HG02938 (cell line): ENCODE results near the gene FAM168A.

Source experiments
- ATAC-seq: cut with Tn5 transposase; IDR thresholded peaks from one replicate; pipeline ENCODE4 v1.9.1; 2021; ENCODE audit warnings: mild to moderate bottlenecking, moderate library complexity; ENCODE audit not compliant: unreplicated experiment

FAM168A gene

DNA sequence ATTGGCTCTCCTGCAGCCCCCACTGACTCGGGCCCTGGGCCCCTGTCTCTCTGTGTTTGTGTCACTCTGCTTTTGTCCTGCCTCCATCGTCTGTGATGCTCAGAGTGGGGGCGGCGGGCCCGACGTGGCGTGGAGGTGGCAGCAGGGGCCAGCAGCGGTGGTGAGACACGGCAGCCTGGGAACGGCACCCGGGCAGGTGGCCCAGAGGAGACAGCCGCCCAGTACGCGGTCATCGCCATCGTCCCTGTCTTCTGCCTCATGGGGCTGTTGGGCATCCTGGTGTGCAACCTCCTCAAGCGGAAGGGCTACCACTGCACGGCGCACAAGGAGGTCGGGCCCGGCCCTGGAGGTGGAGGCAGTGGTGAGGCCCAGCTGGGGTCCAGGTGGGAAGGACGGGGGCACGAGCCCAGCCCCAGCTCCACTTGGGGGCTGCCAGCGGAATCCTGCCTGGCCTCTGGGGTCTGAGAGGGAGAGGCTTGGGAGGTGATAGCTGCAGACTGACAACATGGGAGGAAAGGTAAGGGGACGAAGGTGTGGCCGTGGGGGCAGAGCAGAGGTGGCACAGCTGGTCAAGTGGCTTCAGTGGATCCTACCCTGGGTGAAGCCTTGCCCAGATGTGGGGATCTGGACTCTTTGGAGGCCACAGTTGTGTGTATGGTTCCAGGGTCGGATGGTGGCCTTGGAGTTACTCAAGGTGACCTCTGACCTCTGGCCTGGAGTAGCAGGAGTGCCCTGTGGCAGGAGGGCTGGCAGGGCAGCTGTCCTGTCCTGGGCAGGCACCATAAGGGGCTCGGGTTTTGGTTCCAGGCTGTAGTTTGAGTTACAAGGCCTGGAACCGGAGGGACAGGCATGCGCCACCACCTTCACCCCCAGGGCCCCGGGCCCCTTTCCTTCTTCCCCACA lies 205.6 kb downstream of the FAM168A start:
- no peak for ATAC-seq

DNA sequence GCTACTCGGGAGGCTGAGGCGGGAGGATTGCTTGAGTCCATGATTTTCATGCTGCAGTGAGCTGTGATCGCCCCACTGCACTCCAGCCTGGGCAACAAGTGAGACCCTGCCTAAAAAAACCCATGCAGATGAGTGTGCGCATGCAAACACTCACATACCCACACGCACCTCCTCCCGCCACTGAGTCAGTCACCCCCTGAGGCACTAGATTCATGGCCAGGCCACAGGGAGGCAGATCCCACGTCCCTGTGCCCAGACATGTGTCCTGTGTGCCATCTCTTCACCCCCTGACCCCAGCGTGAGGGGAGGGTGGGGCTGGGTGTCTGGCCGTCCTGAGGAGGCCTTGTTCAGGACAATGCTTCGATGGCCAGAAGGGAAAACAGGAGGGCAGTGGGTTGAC lies 206.2 kb downstream of the FAM168A start:
- no peak for ATAC-seq

DNA sequence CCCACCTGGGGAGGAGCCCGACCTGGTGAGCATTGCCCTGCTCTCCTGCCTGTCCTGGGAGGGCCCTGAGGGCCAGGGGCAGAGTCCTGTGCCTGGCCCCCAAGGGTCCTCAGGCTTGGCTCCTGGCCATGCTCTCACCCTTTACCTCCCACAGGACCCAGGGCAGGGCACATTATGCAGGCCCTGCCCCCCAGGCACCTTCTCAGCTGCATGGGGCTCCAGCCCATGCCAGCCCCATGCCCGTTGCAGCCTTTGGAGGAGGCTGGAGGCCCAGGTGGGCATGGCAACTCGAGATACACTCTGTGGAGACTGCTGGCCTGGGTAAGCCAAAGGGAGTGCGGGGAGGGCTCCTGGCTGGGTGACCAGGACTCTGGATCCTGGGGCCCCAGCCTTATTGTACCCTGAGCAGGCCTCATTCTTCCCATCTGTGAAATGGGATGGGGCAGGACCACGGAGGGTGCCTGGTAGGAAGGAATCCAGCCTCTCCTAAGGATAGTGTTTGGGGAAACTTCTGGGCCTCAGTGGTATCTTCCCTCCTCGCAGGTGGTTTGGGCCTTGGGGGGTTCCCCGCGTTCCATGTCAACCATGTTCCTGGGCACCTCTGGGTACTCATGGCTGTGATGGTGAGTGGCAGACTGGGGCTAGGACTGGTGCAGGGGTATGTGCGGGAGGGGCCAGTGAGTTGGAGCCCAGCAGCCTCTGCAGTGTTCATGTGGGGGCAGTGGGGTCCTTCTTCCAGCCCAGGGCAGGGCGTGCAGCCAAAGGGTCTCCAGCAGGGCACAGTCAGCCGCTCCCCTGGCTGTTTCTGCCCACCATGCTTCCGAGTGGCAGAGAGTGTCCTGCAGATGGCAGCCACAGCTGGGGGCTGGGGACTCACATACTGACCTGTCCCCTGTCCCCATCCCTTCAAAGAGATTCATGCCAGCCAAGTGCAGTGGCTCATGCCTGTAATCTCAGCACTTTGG lies 207.0 kb downstream of the FAM168A start:
- no peak for ATAC-seq

DNA sequence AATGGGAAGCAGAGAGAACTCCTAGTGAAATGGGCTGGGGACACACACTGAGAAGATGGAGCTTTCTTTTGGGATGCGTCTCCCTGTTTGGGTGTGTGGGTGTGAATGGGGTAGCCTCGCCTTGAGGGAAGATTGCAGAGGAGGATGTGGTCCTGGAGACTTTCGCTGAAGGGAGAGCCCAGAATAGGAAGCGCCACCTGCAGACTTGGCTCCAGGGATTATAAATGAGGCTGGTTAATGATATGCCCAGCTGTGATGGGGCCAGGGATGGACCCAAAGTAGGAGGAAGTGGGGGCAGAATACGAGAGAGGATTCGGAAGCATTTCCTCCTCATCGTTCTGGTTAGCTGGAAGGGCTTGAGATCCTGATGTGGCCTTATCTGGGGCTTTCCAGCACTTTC lies 208.0 kb downstream of the FAM168A start:
- ATAC-seq, result no peak

DNA sequence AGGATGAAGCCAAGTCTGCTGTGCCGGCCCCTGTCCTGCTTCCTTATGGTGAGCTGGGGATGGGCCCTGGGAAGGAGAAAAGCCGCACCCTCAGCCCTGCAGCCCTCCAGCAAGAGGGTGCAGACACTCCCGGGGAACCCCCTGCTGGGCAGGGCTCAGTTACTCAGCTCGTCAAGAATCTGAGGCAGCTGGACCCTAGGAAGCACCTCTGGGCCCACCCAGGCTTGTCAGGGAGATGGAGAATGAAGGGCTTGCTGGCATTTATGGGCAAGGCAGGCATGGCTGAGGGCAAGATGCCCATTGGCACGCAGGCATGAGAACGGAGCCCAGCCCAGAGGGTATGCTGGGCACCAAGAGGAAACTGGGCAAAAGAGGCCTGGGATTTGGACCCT lies 208.8 kb downstream of the FAM168A start:
- no peak for ATAC-seq

DNA sequence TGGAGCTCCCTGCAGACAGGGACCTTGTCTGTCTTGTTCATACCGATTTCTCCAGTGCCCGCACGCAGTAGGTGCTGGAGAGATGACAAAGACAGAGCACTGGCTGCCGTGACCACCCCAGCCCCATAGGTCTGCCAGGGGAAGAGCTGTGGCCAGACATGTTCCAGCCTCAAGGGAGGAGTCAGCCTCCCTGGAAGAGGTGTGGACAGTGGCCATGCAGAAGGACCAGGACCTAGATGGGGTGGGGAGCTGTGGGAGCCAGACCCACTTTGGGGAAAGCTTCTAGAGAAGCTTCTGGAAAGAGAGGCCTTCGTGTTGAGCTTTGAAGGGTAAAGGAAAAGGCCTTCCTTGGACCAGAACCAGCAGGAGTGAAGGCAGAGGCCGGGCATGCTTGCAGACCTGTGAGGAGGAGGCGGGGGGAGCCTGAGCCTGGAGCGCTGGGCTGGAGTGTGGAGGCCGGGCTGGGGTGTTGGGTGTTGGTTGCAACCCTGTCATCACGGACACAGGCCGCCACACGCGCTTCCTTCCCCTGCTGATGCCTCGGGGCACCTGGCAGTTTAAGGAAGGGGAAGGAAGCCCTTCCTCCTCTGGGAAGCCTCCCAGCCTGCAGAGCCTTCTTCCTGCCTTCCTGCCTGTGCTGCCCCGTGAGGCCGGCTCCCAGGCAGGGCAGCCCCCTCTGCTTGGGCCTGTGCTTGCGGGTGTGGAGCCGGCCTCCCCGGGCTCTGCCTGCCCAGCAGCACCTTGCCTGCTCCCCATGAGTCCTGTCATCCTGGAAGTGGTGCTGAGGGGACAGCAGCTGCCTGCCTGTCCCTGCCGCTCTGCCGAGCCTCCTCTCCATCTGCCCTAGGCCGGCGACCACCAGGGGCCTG lies 209.4 kb downstream of the FAM168A start:
- no peak for ATAC-seq

DNA sequence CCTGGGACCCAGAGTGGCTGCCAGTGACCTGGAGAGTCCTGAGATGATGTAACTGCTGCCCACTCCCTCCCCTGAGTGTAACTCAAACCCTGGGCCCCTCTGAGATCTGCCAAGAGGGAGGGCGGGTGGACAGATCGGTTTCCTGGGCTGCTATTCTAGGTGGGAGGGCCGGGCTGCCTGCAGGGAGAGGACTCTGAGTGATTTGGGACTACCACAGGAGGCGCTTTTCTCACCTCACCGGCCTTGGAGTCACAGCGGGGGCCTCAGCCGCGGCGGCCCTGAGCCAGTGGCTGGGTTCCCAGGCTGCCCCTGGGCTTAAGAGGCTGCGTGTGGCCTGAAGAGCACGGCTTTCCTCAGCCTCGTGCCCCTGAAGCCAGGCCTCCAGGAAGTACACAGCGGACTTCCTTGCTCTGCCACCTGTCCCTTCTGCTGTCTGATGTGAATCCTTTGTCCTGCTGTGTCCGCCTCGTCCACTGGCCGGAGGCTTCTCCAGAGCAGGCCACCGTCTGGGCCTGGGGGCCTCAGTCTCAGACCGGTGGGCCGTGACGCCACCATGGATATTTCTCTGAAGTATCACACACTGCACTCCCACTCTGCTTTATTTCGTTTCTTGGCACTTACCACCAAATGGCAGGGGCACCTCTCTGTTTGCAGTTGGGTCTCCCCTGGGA lies 210.2 kb downstream of the FAM168A start:
- ATAC-seq, result no peak

DNA sequence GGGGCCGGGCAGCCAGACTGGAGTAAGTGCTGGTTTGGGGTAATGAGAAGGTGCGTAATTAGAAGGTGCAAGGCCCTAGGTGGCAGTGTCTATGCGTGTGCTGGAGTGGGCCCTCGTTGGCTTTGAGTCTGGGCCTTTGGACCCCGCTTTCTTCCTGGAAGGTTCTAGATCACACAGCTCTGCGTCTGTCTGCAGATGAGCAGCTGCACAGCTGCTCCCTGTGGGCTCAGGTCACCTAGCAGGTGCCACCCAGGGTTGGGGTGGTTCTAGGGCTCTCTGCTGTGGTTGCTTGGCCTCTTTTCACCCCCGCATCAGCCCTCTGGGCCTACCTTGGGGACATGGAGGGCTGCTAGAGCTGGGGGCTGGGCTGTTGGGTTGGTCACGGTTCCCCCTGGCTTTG lies 211.4 kb downstream of the FAM168A start:
- ATAC-seq, result no peak

DNA sequence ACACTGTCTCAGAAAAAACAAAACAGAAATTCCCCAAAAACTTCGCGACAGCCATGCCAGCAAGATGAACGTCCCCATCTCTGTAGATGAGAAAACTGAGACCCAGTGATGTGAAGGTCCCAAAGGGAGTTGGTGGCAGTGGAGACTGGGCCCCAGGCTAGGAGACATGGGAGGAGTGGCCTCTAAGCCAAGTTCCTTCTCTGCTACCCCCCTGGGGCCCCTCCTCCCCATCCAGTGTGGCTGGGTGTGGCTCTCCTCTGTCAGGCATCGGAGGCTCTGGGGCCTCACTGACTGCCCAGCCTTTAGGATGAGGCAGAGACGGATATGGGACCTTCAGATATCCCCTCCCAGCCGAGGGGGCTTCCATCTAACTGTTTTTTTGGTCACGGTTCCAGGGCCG lies 211.9 kb downstream of the FAM168A start:
- ATAC-seq, result no peak

DNA sequence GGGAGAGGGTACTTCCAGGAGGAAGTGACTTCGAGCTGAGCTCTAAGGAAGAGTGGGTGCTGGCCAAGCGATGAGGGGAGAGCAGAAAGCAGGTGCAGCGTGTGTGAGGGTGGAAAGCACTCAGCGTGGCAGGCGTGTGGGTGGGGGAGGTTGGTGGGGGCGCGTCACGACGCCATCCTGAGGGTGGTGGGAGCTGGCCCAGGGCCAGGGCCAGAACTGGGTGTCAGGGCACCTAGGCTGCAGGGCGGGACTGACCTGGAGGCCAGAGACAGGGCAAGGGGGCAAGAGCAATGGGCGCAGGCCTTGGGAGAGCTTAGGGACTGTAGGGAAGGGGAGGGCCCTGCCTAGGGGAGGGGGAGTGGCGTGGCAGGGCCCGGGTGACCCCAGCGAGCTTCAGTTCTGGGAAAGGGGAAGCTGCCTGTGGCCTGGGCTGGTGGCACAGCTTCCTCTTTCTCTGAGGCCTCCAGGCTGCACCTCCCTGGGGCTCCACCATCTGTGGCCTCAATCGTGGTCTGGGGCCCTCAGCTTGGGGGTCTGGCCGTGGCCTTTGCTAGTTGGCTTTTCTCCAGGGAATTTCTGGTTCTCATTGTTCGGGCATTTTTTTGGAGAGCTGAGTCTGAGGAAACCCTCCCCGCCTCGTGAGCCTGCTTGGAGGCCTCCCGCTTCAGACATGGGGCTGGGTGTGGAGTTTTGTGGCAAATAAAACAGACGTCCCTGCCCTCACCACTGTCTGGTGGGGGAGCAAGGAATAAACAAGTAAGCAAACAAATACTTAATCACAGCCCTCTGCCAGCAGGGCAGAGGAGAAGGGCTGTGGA lies 212.8 kb downstream of the FAM168A start:
- ATAC-seq, result no peak

DNA sequence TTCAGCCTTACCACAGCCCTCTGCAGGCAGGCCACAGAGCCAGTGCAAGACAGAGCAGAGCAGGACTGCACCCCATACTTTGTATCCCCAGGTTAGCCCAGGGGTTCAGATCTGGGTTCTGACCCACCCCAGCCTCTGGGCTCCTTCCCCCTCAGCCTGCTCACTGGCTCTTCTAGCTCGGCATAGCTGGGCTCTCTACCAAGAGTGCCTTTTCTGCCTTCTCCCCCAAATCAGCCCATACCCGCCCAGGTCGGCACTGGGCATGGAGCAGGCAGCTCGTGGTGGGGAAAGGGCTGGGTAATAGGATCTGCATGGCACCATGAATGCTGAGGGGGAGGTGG lies 213.4 kb downstream of the FAM168A start:
- ATAC-seq, result no peak

DNA sequence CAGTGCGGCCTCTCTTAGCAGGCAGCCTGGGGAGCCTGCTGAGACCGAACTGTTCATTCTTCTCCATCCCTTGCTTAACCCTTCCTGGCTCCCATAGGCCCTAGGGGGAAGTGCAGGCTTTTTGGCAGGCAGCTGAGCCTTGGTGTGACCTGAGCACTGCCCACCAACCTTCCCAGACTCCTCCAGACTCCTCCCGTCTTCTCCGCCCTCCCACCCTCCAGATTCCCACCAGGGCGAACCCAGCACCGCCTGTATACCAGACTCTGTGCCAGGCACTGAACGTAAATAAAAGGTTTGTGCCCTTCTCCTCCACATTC lies 213.8 kb downstream of the FAM168A start:
- no peak for ATAC-seq

DNA sequence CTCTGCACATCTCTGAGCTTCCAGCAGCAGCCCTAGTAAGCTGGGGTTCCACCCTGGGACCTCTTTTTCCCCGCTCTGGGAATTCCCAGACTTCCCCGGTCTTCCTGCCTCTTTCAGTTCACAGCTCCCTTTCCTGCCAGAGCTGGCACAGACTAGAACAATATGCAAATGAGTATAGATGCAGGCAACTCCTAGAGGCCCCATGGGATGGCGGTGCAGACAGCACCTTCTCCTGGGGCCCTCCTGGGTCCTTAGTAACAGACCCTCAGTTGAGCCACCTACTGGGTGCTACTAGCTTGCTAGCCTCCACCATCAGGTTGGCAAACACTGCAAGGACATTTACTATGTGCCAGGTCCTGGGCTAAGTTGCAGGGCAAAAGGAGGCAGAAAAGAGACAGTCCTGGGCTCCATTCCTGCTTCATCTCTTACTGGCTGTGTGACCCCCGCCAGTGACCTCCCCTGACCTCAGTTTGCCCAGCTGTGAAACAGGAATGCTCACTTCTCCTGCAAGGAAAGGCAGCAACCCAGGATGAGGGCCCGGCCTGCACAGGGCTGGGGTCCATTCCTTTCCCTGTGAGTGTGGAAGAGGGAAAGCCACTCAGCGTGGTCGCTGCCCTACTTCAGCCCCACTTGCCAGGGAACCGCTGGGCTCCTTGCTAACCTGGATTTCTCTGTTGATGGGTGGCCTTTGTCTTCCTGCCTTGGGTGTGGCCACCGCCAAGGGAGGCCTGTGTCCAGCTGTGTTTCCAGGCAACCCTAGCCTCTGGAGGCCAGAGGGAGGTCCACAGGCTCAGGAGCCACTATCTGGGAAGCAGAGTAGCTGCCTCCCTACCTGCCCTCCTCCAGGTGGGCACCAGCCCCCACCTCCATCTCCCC lies 214.4 kb downstream of the FAM168A start:
- no peak for ATAC-seq

DNA sequence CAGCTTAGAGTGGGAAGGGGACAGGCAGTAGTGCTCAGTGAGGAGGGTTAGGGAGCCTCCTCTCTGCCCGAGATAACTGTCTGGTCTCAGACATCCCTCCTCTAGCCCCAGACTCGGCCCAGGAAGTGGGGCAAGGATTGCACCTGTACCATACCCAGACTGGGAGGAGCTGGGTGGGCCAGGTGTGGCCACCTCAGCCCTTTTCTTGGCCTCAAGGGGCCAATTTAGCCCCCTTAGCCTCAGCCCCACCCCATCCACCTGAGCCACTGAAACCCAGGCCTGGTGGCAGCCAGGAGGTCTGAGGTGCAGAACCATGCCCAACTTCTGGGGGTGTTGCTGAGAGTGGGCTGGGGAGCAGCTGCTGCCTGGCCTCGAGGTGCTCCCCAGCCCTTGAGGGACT lies 215.2 kb downstream of the FAM168A start:
- ATAC-seq, result no peak

DNA sequence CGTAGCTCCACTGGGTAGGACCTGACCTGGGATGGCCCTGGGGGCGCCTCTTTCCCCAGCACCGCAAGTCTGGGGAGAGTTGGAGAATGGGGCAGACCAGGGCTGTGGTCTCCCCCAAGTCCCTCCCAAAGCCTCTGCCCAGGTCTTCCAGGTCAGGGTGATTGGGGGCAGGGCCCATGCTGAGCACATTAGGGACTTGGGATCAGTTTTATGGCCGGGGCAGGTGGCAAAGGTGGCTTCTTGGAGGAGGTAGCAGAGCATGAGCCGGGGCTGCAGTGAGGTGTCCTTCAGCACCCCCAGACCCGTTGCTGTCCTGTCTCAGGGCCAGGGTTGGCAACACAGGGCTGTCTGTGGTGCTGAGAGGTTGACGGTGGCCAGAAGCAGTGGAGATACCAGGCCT lies 215.7 kb downstream of the FAM168A start:
- ATAC-seq, result no peak

DNA sequence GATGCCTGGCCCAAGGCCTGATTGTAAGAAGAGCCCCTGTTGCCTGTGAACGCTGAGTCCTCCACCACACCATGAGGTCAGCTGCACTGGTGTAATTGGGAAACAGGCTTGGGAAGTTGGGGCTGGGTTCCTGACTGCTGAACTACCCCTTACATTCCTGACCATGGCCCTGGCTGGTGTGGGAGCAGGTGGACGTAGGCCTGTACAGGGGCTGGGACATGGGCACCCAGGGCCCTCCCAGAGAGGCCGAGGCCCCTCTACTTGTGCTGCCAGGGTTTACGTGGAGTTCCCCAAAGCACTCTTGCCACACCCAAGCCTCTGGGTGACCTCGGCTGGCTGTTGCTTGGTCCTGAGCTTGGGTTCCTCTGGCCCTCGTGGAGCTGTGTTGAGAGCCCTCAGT lies 216.3 kb downstream of the FAM168A start:
- ATAC-seq, result no peak

DNA sequence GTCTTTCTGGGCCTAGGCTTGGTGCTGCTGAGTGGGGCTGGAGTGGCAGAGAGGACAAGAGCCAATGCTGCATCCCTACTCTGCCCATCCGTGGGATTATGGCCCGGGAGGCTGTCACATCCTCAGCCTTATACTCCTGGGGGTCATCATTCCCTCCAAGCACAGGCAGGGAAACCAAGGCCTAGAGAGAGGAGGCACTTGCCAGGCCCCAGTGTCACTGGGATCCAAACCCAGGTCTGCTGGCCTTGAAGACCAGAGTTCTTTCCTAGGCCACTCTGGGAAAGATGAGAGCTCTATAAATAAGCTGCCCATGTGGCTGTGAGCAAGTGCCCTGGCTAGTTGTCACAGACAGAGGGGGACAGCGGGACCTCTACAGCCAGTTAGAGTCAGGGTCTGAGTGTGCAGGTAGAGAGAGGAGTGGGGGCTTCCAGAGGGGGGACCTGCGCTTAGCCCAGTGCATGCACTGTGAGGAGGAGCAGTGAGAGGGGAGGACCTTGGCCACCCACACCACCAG lies 217.0 kb downstream of the FAM168A start:
- ATAC-seq, result no peak

DNA sequence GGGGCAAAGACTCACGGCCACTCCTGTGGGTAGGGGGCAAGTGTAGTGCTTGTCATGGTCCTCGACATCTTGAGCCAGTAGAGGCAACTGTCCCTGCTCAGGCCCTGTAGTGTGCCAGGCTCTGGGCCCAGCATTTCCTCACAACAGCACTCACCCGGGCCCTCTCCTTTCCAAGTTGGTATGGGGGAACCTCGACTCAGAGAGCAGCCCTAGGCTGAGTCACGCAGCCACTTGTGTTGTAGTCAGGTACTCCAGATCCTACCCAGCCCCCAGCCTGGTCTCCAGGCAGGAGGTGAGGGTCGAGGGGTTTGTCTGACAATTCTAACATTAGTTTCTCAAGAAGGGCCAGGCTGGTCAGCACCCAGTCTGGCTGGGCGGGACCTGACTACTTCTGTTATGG lies 217.6 kb downstream of the FAM168A start:
- no peak for ATAC-seq
